ENCODE data around the gene IFNW1.

IFNW1 gene

DNA sequence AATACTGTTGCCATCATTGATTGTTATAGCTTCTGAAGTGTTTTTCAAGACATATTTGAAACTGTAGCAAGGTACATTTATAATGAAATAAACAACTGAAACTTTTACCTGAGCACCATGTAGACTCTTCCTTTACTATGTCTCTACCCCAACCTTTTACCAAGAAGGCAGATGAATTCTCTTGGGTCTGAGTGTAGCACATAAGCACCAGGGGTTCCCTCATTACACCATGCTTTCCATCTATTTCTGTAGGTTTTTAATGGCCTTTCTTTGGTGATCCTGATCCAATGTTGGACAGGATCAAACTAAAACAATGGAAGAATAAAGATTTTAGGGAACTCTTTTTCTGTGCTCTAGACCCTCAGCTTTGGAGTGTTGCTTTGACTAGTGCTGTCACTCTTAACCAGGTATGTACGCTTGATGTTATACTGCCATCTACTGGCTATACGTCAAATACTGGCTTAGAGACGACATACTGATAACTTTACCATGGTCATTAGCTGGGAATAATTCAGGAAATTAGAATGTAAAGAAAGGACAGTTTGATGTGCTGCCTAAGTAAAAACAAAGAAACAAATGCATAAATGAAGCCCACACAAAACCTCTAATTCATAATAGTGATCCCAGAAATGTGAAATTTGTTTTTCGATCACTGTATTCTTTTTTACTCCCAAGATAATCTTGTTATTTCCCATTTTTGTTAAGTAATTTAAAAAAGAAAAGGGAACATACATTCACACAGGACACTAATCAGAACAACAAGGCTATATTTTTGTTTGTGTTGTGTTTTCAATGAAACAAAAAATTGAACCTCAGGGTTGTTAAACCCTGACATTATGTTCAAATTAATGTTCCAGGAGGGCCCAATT lies 30.7 kb downstream of the IFNW1 start:
- DNase-seq = peak; percentile 41

DNA sequence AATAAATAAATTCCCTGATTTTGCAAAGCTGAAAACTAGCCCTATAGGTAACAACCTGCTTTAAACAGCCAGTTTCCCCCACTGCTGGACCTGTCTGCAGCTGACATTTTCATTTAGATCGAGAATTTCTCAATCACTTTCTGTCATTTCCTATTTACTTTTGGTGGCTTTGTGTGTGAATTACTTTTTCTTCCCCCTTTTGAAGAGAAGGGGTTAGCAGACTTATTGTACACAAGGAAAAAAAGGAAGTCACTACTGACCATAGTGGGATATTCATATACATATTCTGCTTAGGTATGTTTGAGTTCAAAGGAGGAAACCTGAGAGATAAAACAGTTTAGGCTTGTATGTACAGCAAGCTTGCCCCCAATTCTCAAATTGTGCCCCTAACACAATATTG lies 36.8 kb downstream of the IFNW1 start:
- DNase-seq = no peak

DNA sequence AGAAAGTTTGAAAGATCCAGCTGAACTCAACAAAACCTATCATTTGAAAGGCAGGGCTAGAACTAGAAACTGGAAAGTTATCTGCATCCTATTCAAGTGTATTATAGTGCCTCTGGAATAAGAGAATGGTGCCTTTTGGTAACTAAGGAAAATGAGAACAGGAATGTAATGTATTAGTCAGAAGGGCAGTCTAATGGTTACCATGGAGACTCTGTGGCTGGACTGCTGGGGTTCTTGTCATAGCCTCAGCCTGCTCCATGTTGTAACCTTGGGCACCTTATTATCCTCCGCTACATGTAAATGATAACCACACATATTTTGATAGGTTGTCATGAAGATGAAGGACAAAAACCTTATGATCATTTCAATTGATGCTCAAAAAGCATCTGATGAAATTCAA lies 39.3 kb downstream of the IFNW1 start:
- no peak for DNase-seq

DNA sequence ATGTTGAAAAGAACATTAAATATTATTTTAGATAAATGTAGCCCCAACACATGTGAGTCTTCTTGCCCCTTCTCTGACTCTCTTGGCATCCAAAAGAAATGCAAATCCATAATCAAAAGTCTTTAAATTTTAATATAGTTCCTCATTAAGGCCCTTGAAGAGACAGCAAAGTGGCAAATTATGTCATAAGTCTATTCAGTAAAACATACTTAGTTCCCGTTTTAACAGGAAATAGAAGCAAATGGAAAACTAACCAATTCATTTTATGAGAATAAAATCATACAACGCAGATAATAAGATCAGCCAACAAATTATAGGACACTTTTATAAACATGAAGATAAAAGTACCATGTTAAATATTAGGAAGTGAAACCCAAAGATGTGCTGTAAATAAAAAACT lies 43.8 kb downstream of the IFNW1 start:
- no peak for DNase-seq

DNA sequence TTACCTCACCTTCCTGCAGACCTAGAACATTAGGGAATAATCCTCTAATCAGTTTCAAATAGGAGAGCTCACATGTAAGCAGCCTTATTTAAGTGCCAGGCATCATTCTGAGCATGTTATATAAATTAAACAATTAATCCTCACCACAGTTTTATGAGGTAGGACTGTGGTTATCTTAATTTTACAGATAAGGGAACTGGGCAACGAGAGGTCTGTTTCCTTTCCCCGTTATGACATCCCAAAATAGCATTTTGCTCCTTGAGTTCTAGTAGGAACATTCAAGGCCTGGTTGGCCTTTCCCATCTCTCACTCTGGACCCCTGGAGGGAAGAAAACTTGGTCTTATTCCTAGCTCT lies 44.8 kb downstream of the IFNW1 start:
- no peak for DNase-seq

DNA sequence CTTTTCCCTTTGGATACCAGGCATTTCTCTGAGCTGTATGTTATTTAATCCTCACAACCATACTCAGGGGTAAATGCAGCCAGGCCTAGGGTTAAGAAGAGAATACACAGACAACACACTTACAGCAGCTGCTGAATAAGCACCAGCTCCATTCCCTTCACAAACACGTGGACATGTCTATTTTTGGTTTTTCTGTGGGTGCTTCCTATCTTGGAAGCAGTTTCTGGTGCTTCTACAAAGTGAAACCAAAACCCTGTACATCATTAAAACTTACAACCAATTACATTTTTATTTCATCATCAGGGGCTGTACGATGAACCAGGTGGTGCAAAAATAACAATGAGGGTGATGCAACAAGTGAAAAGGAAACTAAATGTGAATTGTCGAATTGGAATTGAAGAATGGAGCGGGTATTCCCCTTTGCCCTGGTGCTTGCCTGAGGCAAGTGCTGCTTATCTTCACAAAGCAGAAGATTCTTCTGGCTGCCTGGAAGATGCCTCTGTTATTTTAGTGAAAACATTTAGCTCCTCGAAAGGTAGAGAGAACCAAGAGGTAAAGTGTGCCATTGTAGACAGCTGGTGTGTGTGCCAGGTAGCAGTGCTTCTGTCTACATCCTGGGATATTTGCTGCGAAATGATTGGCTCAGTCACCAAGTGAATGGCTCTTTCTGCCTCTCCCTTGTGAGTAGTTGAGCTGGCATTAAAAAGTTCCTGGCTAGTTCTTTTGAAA lies 45.3 kb downstream of the IFNW1 start:
- DNase-seq = no peak

DNA sequence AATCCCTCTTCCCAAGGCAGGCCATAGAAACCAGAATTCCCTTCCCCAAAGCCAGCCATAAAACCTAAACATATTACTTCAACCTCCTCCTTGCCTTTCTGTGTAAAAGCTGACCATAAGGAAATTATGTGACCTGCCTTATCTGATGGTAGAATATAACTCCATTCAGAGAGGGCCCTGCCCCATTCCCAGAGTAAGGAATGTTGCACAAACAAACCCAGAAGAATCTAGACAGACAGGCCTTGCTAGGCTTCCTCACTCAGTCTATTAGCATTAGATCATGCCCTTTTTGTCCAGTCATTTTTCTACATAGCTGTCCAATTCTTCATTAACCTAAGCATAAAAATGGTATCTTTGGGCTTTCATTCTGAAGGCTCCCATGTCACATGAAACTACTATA lies 46.1 kb downstream of the IFNW1 start:
- no peak for DNase-seq
